H9 (cell line): Measurements from ENCODE around the gene RAB17. TPM values are rescaled to one million over a fixed set of nuclear protein-coding genes. Genes with fewer than 3 reads are reported as not detected.

Experiments used
- DNase-seq: peaks from one replicate; pipeline ENCODE4 v3.0.0-alpha.2; 2017
- H2AFZ ChIP-seq: one replicate; pipeline ENCODE4 v1.6.1; 2013; ENCODE audit warnings: mild to moderate bottlenecking, low read length, control low read depth, moderate library complexity
- H2AK5ac ChIP-seq: 2 replicates; pipeline ENCODE4 v1.6.1; 2013; ENCODE audit warnings: low read length, control low read depth, mixed read lengths; ENCODE audit not compliant: insufficient read length
- H2BK120ac ChIP-seq: one replicate; pipeline ENCODE4 v1.6.1; 2013; ENCODE audit warnings: low read depth, mild to moderate bottlenecking, low read length, control low read depth, inconsistent platforms; ENCODE audit not compliant: poor library complexity, severe bottlenecking
- H2BK12ac ChIP-seq: 2 replicates; pipeline ENCODE4 v1.6.1; 2013; ENCODE audit warnings: low read length, control low read depth, mixed read lengths, low read depth; ENCODE audit not compliant: insufficient read length
- H2BK15ac ChIP-seq: 2 replicates; pipeline ENCODE4 v1.6.1; 2013; ENCODE audit warnings: low read depth, low read length, control low read depth
- H2BK20ac ChIP-seq: one replicate; pipeline ENCODE4 v1.6.1; 2013; ENCODE audit warnings: low read depth, mild to moderate bottlenecking, low read length, control low read depth, inconsistent platforms; ENCODE audit not compliant: poor library complexity, severe bottlenecking
- H2BK5ac ChIP-seq: 2 replicates; pipeline ENCODE4 v1.6.1; 2013; ENCODE audit warnings: low read length, control low read depth, mixed read lengths; ENCODE audit not compliant: insufficient read length
- H3K14ac ChIP-seq: 2 replicates; pipeline ENCODE4 v1.6.1; 2013; ENCODE audit warnings: low read length, control low read depth; ENCODE audit not compliant: insufficient read depth
- H3K18ac ChIP-seq: 2 replicates; pipeline ENCODE4 v1.6.1; 2013; ENCODE audit warnings: low read depth, mild to moderate bottlenecking, mixed read lengths, low read length, control low read depth; ENCODE audit not compliant: insufficient read length
- H3K23ac ChIP-seq: 2 replicates; pipeline ENCODE4 v1.6.1; 2013; ENCODE audit warnings: low read length, control low read depth, mixed read lengths, low read depth; ENCODE audit not compliant: insufficient read length
- H3K23me2 ChIP-seq: 2 replicates; pipeline ENCODE4 v1.6.1; 2013; ENCODE audit warnings: low read depth, mild to moderate bottlenecking, mixed read lengths, low read length, control low read depth; ENCODE audit not compliant: insufficient read length, poor library complexity, severe bottlenecking
- H3K27ac ChIP-seq: 2 replicates; pipeline ENCODE4 v1.5.1; 2013; ENCODE audit warnings: low read length, control low read depth, mixed read lengths, low read depth; ENCODE audit not compliant: insufficient read length
- H3K27me3 ChIP-seq: 2 replicates; pipeline ENCODE4 v1.6.1; 2013; ENCODE audit warnings: low read length, control low read depth, inconsistent platforms; ENCODE audit not compliant: insufficient read depth
- H3K4ac ChIP-seq: 2 replicates; pipeline ENCODE4 v1.6.1; 2013; ENCODE audit warnings: low read depth, mild to moderate bottlenecking, control low read depth, inconsistent platforms, low read length, moderate library complexity
- H3K4me1 ChIP-seq: 2 replicates; pipeline ENCODE4 v1.6.1; 2013; ENCODE audit warnings: low read length, control low read depth, inconsistent platforms; ENCODE audit not compliant: insufficient read depth
- H3K4me2 ChIP-seq: 2 replicates; pipeline ENCODE4 v1.6.1; 2013; ENCODE audit warnings: low read length, control low read depth, mixed read lengths; ENCODE audit not compliant: insufficient read length, insufficient read depth
- H3K56ac ChIP-seq: 2 replicates; pipeline ENCODE4 v1.6.1; 2013; ENCODE audit warnings: low read depth, mild to moderate bottlenecking, mixed read lengths, low read length, control low read depth; ENCODE audit not compliant: insufficient read length
- H3K79me1 ChIP-seq: 2 replicates; pipeline ENCODE4 v1.6.1; 2013; ENCODE audit warnings: low read depth, mild to moderate bottlenecking, moderate library complexity, low read length, control low read depth, inconsistent platforms; ENCODE audit not compliant: insufficient read depth, poor library complexity, severe bottlenecking
- H3K79me2 ChIP-seq: 2 replicates; pipeline ENCODE4 v1.6.1; 2013; ENCODE audit warnings: low read length, control low read depth, inconsistent platforms; ENCODE audit not compliant: insufficient read depth
- H3K9ac ChIP-seq: 2 replicates; pipeline ENCODE4 v1.6.1; 2013; ENCODE audit warnings: low read length, control low read depth, mixed read lengths; ENCODE audit not compliant: insufficient read length; ENCODE audit errors: extremely low read depth
- H3K9me3 ChIP-seq: one replicate; pipeline ENCODE4 v1.6.1; 2013; ENCODE audit warnings: low read depth, low read length, inconsistent platforms; ENCODE audit not compliant: control insufficient read depth
- H3T11ph ChIP-seq: one replicate; pipeline ENCODE4 v1.6.1; 2013; ENCODE audit warnings: mild to moderate bottlenecking, low read length, control low read depth, inconsistent platforms
- H4K20me1 ChIP-seq: one replicate; pipeline ENCODE4 v1.6.1; 2013; ENCODE audit not compliant: control insufficient read depth, insufficient read length, insufficient read depth
- H4K5ac ChIP-seq: 2 replicates; pipeline ENCODE4 v1.6.1; 2013; ENCODE audit warnings: low read depth, mild to moderate bottlenecking, mixed read lengths, low read length, control low read depth; ENCODE audit not compliant: insufficient read length
- H4K8ac ChIP-seq: replicated peaks from 2 replicates; pipeline ENCODE4 v1.6.1; 2013; ENCODE audit warnings: low read length, control low read depth, mixed read lengths, low read depth; ENCODE audit not compliant: insufficient read length
- H4K91ac ChIP-seq: 2 replicates; pipeline ENCODE4 v1.6.1; 2013; ENCODE audit warnings: low read depth, mild to moderate bottlenecking, moderate library complexity, mixed read lengths, low read length, control low read depth; ENCODE audit not compliant: insufficient read length
- H3K27ac Mint-ChIP-seq, 3 experiments: 2 replicates in 2 of 3; 3 replicates in 1 of 3; pipeline ENCODE4 v1.8.0; 2020 to 2021; ENCODE audit warnings: mixed read lengths in 3 of 3, mild to moderate bottlenecking in 1 of 3, moderate library complexity in 1 of 3
- H3K27me3 Mint-ChIP-seq: 2 replicates; pipeline ENCODE4 v1.8.0; 2021; ENCODE audit warnings: low read depth, mild to moderate bottlenecking, moderate library complexity, mixed read lengths
- H3K36me3 Mint-ChIP-seq, 3 experiments: 2 replicates in 2 of 3; 3 replicates in 1 of 3; pipeline ENCODE4 v1.8.0; 2020 to 2021; ENCODE audit warnings: low read depth in 3 of 3, mixed read lengths in 3 of 3; ENCODE audit not compliant: insufficient read depth in 1 of 3
- H3K4me1 Mint-ChIP-seq, 2 experiments: 2 replicates each; pipeline ENCODE4 v1.8.0; 2020; ENCODE audit warnings: mixed read lengths in 2 of 2
- H3K4me3 Mint-ChIP-seq, 2 experiments: 2 replicates in 1 of 2; 3 replicates in 1 of 2; pipeline ENCODE4 v1.8.0; 2020 to 2021; ENCODE audit warnings: mild to moderate bottlenecking in 2 of 2, mixed read lengths in 2 of 2, moderate library complexity in 1 of 2
- H3K9me3 Mint-ChIP-seq, 2 experiments: 2 replicates in 1 of 2; 3 replicates in 1 of 2; pipeline ENCODE4 v1.8.0; 2020; ENCODE audit warnings: mild to moderate bottlenecking in 2 of 2, mixed read lengths in 2 of 2, moderate library complexity in 1 of 2
- CTCF ChIP-seq: fragments of 200-600 bp; sonication (generic); conservative IDR thresholded peaks from 3 replicates; pipeline ENCODE4 v1.8.0; 2021; ENCODE audit warnings: antibody characterized with exemption, mild to moderate bottlenecking
- WGBS: extraction: QIAGEN DNeasy Blood & Tissue Kit; methylation state at CpG from one replicate; pipeline ENCODE4 v1.1.7; 2013; ENCODE audit warnings: missing lambda C conversion rate, low lambda C conversion rate, mixed read lengths; ENCODE audit not compliant: insufficient read length; ENCODE audit errors: extremely low coverage; 5-methylcytosine and 5-hydroxymethylcytosine counted together
- total RNA-seq: library from RNA; stranded (reverse); gene quantifications from 2 replicates; pipeline ENCODE4 v1.2.1, GENCODE V29; 2021

RAB17 gene
- total RNA-seq, 1 experiment from 2014 or later, result 31.9 TPM

- TF ChIP-seq CTCF, result no peak
- H3K23ac ChIP-seq, result no peak overlapping the region
- H3K18ac ChIP-seq, result no peak overlapping the region
- no peak overlapping the region for H2AK5ac ChIP-seq
- H3K4ac ChIP-seq, result no peak overlapping the region
- H3K4me1 ChIP-seq, result no peaks in the 10 kb centered on the region
- no peak overlapping the region for H4K91ac ChIP-seq
- H2BK12ac ChIP-seq, result no peak overlapping the region
- H3K27me3 ChIP-seq, result no peaks in the 10 kb centered on the region
- no peak overlapping the region for H3K9ac ChIP-seq
- H3T11ph ChIP-seq, result no peak overlapping the region
- H3K4me3 Mint-ChIP-seq, result no peak overlapping the region
- peaks cover 6 to 10% of the 10 kb centered on the region in 2 experiments for H3K4me1 Mint-ChIP-seq
- no peaks in the 10 kb centered on the region; a peak in 2 of 7 replicates for H3K36me3 Mint-ChIP-seq
- no peak overlapping the region; a peak in 1 of 7 replicates for H3K27ac Mint-ChIP-seq
- H3K9me3 Mint-ChIP-seq, result no peaks in the 10 kb centered on the region
- H2BK15ac ChIP-seq, result no peak overlapping the region
- no peak overlapping the region for H3K27ac ChIP-seq
- no peak overlapping the region for H4K5ac ChIP-seq
- H3K23me2 ChIP-seq, result peaks cover 2% of the 10 kb centered on the region
- no peak overlapping the region for H4K8ac ChIP-seq
- H2AFZ ChIP-seq, result no peak overlapping the region
- no peak overlapping the region for H3K56ac ChIP-seq
- no peak overlapping the region for H3K4me2 ChIP-seq
- H3K27me3 Mint-ChIP-seq, result peaks cover 23% of the 10 kb centered on the region
- H3K79me1 ChIP-seq, result no peaks in the 10 kb centered on the region
- H2BK120ac ChIP-seq, result no peak overlapping the region
- H2BK5ac ChIP-seq, result no peak overlapping the region
- DNase-seq, result no peak
- no peak overlapping the region for H2BK20ac ChIP-seq
- WGBS, result no CpG with 5 or more reads among the region's 12 CpGs
- no peak overlapping the region for H3K14ac ChIP-seq
- H3K79me2 ChIP-seq, result no peaks in the 10 kb centered on the region
- no peaks in the 10 kb centered on the region for H3K9me3 ChIP-seq
- H4K20me1 ChIP-seq, result no peaks in the 10 kb centered on the region
These were observed 59.8 kb downstream of the RAB17 start for GRCh38 chr2:237530472-237531433.
